Tibial nerve (tissue), 3 donors: ENCODE measurements around the gene SH3TC1.

Source experiments
- POLR2A ChIP-seq, 2 donors: fragments of 450-650 bp; IDR thresholded peaks; one replicate each; pipeline ENCODE4 v1.6.1; 2017; ENCODE audit warnings: antibody characterized with exemption in 2 of 2, mild to moderate bottlenecking in 2 of 2, moderate library complexity in 2 of 2
- TF ChIP-seq, protein P1 (sequence below), 5 experiments: fragments of 200-600 bp in 3 of 5; fragments of 450-650 bp in 2 of 5; sonication (generic) in 3 of 5; IDR thresholded peaks; one replicate each; pipeline ENCODE4 v1.5.1; 2016 to 2019; ENCODE audit warnings: antibody characterized with exemption in 5 of 5, mild to moderate bottlenecking in 3 of 5, moderate library complexity in 2 of 5

DNA sequence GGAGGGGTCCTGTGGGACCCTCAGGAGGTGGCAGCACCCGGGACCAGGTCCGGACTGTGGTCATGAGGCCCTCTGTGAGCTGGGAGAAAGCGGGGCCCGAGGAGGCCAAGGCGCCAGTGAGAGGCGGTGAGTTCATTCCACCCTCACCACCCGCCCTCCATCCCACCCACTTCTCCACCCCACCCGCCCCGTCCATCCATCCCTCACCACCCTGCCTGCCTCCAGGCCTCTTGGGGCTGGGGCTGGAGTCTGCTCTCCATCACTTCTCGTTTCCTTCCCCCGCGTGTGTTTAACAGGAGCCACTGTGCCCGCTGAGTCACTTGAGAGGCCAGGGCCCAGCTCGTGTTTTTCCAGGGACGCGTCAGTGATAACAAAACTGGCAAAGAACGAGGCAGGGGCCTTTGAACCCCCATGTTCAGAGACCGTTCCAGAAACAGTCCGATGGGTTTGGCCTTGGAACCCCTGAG, 6.2 kb downstream of the SH3TC1 start:
- TF ChIP-seq, protein P1, sequence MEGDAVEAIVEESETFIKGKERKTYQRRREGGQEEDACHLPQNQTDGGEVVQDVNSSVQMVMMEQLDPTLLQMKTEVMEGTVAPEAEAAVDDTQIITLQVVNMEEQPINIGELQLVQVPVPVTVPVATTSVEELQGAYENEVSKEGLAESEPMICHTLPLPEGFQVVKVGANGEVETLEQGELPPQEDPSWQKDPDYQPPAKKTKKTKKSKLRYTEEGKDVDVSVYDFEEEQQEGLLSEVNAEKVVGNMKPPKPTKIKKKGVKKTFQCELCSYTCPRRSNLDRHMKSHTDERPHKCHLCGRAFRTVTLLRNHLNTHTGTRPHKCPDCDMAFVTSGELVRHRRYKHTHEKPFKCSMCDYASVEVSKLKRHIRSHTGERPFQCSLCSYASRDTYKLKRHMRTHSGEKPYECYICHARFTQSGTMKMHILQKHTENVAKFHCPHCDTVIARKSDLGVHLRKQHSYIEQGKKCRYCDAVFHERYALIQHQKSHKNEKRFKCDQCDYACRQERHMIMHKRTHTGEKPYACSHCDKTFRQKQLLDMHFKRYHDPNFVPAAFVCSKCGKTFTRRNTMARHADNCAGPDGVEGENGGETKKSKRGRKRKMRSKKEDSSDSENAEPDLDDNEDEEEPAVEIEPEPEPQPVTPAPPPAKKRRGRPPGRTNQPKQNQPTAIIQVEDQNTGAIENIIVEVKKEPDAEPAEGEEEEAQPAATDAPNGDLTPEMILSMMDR (IDR thresholded peaks at IDR 0.05), result no peak
- no peak for TF ChIP-seq POLR2A (IDR thresholded peaks at IDR 0.05)
